Bronchial epithelial cell (primary cell): Measurements from ENCODE around the gene GAK. TPM values are rescaled to one million over a fixed set of nuclear protein-coding genes. Genes with fewer than 3 reads are reported as not detected.
"Not testable (repeated sequence)": the region's sequence is repeated elsewhere in the genome, so short reads cannot be mapped to it uniquely, and the experiment has no call there.

ENCODE experiments used
- DNase-seq: peaks from one replicate; pipeline ENCODE4 v3.0.0-alpha.2; 2010; ENCODE audit warnings: low read depth
- FAIRE-seq: peaks from 2 replicates; lab custom pipeline; 2011; peaks lifted over from hg19 to GRCh38; lab: Jason Lieb, UNC
- H3K27me3 ChIP-seq: 2 replicates; pipeline ENCODE4 v1.5.1; 2011; ENCODE audit warnings: low read length; ENCODE audit not compliant: control insufficient read depth, insufficient read depth
- H3K36me3 ChIP-seq: 2 replicates; pipeline ENCODE4 v1.5.1; 2011; ENCODE audit warnings: low read length; ENCODE audit not compliant: control insufficient read depth, insufficient read depth
- H3K4me3 ChIP-seq: 2 replicates; pipeline ENCODE4 v1.5.1; 2011; ENCODE audit warnings: mild to moderate bottlenecking, low read depth, low read length, control low read depth
- total RNA-seq: library from RNA; depleted of rRNA; stranded (reverse); fragments of >200 nt; gene quantifications from 2 replicates; pipeline ENCODE4 v1.2.1, GENCODE V29; 2014
- TF ChIP-seq, protein P1 (sequence below): IDR thresholded peaks from 2 replicates; pipeline ENCODE4 v1.5.1; 2011; ENCODE audit warnings: mild to moderate bottlenecking, moderate library complexity, low read length, control low read depth, inconsistent platforms; ENCODE audit not compliant: insufficient read depth, severe bottlenecking

GAK gene
- total RNA-seq, 1 donor from 2014 or later, result 52.9 TPM

DNA sequence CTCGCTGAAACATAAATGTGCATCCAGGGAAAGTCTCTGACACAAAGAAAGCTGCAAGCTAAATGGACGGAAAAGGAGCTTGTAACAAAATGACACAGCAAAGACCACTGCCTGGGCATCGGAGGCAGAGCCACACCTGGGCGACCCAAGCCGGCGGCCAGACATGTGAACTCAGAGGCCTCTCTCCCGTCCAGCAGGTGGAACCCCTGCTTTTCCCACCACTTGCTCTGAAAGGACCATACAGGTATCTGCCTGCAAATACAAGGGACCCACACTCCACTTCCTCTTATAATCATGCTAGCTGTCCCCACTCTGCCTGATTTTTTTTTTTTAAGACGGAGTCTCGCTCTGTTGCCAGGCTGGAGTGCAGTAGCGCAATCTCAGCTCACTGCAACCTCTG, 118.2 kb downstream of the GAK start:
- TF ChIP-seq, protein P1, sequence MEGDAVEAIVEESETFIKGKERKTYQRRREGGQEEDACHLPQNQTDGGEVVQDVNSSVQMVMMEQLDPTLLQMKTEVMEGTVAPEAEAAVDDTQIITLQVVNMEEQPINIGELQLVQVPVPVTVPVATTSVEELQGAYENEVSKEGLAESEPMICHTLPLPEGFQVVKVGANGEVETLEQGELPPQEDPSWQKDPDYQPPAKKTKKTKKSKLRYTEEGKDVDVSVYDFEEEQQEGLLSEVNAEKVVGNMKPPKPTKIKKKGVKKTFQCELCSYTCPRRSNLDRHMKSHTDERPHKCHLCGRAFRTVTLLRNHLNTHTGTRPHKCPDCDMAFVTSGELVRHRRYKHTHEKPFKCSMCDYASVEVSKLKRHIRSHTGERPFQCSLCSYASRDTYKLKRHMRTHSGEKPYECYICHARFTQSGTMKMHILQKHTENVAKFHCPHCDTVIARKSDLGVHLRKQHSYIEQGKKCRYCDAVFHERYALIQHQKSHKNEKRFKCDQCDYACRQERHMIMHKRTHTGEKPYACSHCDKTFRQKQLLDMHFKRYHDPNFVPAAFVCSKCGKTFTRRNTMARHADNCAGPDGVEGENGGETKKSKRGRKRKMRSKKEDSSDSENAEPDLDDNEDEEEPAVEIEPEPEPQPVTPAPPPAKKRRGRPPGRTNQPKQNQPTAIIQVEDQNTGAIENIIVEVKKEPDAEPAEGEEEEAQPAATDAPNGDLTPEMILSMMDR, result no peak
- no peaks in the 10 kb centered on the region for H3K36me3 ChIP-seq
- DNase-seq (no peak), FAIRE-seq (no peak)
- no peak overlapping the region for H3K4me3 ChIP-seq
- H3K27me3 ChIP-seq, result peaks cover 15% of the 10 kb centered on the region

DNA sequence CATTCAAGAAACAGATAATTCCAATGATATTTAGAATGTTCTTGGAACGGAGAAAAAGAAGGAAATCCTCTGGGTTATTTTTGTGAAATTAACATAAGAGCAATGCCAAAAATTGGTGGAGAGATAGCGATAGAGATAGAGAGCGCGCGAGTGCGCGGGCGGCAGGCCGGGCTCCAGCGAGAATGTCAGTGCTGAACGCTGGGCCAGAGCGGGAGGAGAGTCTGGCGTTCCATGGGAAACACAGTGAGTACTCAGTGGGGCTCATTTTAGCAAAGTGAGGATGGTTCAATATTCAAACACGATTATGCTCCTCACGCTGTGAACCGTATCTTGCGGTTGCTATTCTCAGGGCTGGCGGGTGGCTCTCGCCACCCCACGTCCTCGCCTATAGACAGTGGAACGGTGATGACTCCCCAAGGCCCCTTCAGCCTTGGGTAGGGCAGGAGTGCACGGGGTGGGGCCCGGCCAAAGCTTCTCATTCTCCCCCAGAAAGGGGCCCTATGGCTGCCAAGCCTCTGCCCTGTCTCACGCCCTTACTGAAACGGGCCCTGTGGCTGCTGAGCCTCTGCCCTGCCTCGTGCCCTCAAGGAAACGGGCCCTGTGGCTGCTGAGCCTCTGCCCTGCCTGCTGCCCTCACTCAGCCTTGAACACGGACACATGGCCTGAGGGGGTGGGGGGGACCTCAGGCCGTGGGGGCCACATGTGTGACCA, 123.1 kb downstream of the GAK start:
- H3K36me3 ChIP-seq, result no peaks in the 10 kb centered on the region
- no peak for DNase-seq

DNA sequence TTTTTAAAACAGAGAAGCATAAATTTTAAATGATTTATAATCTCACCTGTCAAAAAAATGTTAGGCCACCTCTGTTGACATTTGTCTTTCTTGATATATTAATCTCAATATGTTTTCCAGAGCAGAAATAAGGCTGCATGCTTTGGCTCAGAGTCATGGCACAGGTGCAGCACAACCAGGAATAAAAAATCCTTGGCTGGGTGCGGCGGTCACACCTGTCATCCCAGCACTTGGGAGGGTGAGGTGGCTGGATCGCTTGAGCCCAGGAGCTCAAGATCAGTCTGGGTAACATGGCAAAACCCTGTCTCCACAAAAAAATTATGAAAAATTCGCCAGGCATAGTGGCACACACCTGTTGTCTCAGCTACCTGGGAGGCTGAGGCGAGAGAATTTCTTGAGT, 124.3 kb downstream of the GAK start:
- H3K27me3 ChIP-seq, result peaks cover 3% of the 10 kb centered on the region
- H3K4me3 ChIP-seq, result no peak overlapping the region
- TF ChIP-seq, protein P1, result no peak
- FAIRE-seq (no peak), DNase-seq (no peak)
- no peaks in the 10 kb centered on the region for H3K36me3 ChIP-seq

More for the DNA sequence above, 123.1 kb downstream of the GAK start:
- Histone ChIP-seq H3K27me3 (peaks cover 8% of the 10 kb centered on the region), H3K4me3 (no peak overlapping the region)
- TF ChIP-seq, protein P1, result no peak
- no peak for FAIRE-seq

DNA sequence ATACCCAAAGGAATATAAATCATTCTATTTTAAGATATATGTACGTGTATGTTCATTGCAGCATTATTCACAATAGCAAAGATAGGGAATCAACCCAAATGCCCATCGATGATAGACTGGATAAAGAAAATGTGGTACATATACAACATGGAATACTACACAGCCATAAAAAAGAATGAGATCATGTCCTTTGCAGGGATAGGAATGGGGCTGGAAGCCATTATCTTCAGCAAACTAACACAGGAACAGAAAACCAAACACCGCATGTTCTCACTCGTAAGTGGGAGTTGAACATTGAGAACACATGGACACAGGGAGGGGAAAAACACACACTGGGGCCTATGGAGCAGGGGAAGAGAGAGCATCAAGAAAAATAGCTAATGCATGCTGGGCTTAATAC, 125.1 kb downstream of the GAK start:
- not testable (repeated sequence) for H3K36me3 ChIP-seq, DNase-seq, FAIRE-seq, H3K27me3 ChIP-seq, H3K4me3 ChIP-seq

DNA sequence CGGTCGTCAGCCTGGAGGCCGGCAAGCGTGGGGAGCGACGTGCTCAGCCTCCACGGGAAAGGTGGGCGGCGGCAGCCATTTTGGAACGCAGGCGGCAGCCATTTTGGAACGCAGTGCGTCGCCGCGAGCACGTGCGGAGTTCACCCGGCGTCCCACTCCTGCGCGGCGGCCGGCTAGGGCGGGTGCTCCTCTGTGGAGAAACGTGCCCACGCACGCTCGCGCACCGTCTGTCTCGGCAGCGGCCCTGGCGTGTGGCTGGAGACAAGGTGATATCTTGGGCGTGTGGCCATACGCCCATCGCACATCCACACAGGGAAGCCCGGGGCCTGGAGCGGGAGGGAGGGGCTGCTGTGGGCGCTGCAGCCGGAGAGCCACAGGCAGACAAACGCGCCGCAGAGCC, 127.3 kb downstream of the GAK start:
- no peaks in the 10 kb centered on the region for H3K27me3 ChIP-seq
- no peak for FAIRE-seq
- no peak for DNase-seq
- no peak overlapping the region for H3K4me3 ChIP-seq
- no peaks in the 10 kb centered on the region for H3K36me3 ChIP-seq
- TF ChIP-seq, protein P1, result no peak

DNA sequence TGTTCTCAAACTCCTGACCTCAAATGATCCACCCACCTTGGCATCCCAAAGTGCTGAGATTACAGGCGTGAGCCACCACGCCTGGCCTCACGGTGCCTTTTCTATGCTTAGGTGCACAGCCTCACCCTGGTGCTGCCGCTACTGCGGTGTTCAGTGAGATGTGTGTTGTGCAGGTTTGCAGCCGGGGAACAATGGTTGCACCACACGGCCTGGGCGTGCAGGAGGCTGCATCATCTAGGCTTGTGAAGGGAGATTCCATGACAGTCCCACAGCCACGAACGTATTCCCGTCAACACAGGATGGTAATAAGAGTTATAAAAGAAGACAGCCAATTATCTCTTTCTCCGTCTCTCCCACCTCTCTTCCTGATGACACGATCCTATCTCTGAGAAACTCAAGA, 128.2 kb downstream of the GAK start:
- Histone ChIP-seq H3K27me3 (no peaks in the 10 kb centered on the region), H3K4me3 (no peak overlapping the region), H3K36me3 (no peaks in the 10 kb centered on the region)
- DNase-seq (no peak), FAIRE-seq (no peak)
- TF ChIP-seq, protein P1, result no peak
